Measurements from ENCODE around the gene ACSL5.
"Not testable (repeated sequence)": the region's sequence is repeated elsewhere in the genome, so short reads cannot be mapped to it uniquely, and the experiment has no call there.

ACSL5 gene

GRCh38 chr10:112375721-112376395, 1.9 kb downstream of the ACSL5 start:
- H3K4me3 ChIP-seq (ENCODE audit: low read depth, low read length): no peak overlapping the region
- TF ChIP-seq CTCF (IDR thresholded peaks at IDR 0.05; ENCODE audit: control insufficient read depth, extremely low read depth, insufficient read depth): no peak
- no peak for DNase-seq (ENCODE audit: low read depth)

GRCh38 chr10:112376396-112376790, 2.5 kb downstream of the ACSL5 start:
- no peak overlapping the region for H3K4me3 ChIP-seq (ENCODE audit: low read depth, low read length)
- DNase-seq (ENCODE audit: low read depth): no peak
- TF ChIP-seq CTCF (IDR thresholded peaks at IDR 0.05; ENCODE audit: control insufficient read depth, extremely low read depth, insufficient read depth): no peak

GRCh38 chr10:112377116-112377515, 3.2 kb downstream of the ACSL5 start:
- H3K4me3 ChIP-seq (ENCODE audit: low read depth, low read length); DNase-seq (ENCODE audit: low read depth): not testable (repeated sequence)

- TF ChIP-seq CTCF (IDR thresholded peaks at IDR 0.05; ENCODE audit: control insufficient read depth, extremely low read depth, insufficient read depth): no peak
- H3K4me3 ChIP-seq (ENCODE audit: low read depth, low read length): no peak overlapping the region
- DNase-seq (ENCODE audit: low read depth): no peak
Observed at GRCh38 chr10:112379635-112380296, 5.8 kb downstream of the ACSL5 start.

- no peak for DNase-seq (ENCODE audit: low read depth)
- no peak for TF ChIP-seq CTCF (IDR thresholded peaks at IDR 0.05; ENCODE audit: control insufficient read depth, extremely low read depth, insufficient read depth)
- H3K4me3 ChIP-seq (ENCODE audit: low read depth, low read length): no peak overlapping the region
Observed at GRCh38 chr10:112382515-112383235, 8.8 kb downstream of the ACSL5 start.

GRCh38 chr10:112383325-112383724, 9.4 kb downstream of the ACSL5 start:
- no peak overlapping the region for H3K4me3 ChIP-seq (ENCODE audit: low read depth, low read length)
- TF ChIP-seq CTCF (IDR thresholded peaks at IDR 0.05; ENCODE audit: control insufficient read depth, extremely low read depth, insufficient read depth): no peak
- DNase-seq (ENCODE audit: low read depth): no peak

- no peak overlapping the region for H3K4me3 ChIP-seq (ENCODE audit: low read depth, low read length)
- no peak for TF ChIP-seq CTCF (IDR thresholded peaks at IDR 0.05; ENCODE audit: control insufficient read depth, extremely low read depth, insufficient read depth)
- no peak for DNase-seq (ENCODE audit: low read depth)
Observed at GRCh38 chr10:112384141-112384540, 10.2 kb downstream of the ACSL5 start.

Measured in LNCaP clone FGC (cell line).